HCT116 (cell line): ENCODE measurements around the gene PIKFYVE. TPM values are rescaled to one million over a fixed set of nuclear protein-coding genes. Genes with fewer than 3 reads are reported as not detected.

Experiments used
- ATAC-seq: fragments of 200-7000 bp; cut with Tn5 transposase; 2 replicates; pipeline ENCODE4 v1.9.1; 2020; ENCODE audit warnings: mild to moderate bottlenecking, moderate library complexity
- BruUV-seq: library from RNA; stranded (reverse); fragments of 400-500 nt; replicated peaks from 2 replicates; lab custom pipeline; 2021; lab: Mats Ljungman, UMichigan
- CTCF ChIA-PET: fragments of 300-600 bp; sonication (Branson Sonifier 250); formaldehyde crosslinking; loops from one replicate; lab custom pipeline; 2021; ENCODE audit warnings: antibody characterized with exemption; lab: Charles Lee
- POLR2A ChIA-PET: fragments of 300-600, 350-600 bp; sonication (Branson Sonifier 250); formaldehyde crosslinking; loops from one replicate; lab custom pipeline; 2021; ENCODE audit warnings: antibody characterized with exemption; lab: Charles Lee
- RAD21 ChIA-PET, 2 experiments: fragments of 300-600 bp; sonication (Branson Sonifier 250); formaldehyde crosslinking; loops; one replicate each; lab custom pipeline; 2023; ENCODE audit warnings: low total read pairs in 2 of 2; ENCODE audit not compliant: uncharacterized antibody in 2 of 2, unreplicated experiment in 2 of 2, low non-redundant PET in 1 of 2; lab: Charles Lee
- DNase-seq: peaks from one replicate; pipeline ENCODE4 v3.0.0-alpha.2; 2010; ENCODE audit warnings: low read depth, low spot score
- H2AFZ ChIP-seq: fragments of 200-600 bp; shearing (Covaris generic), sonication (generic); 2 replicates; pipeline ENCODE4 v1.6.1; 2017; ENCODE audit warnings: low read depth, mixed run types, mixed read lengths, antibody characterized with exemption, low read length; ENCODE audit not compliant: poor library complexity, severe bottlenecking
- H3K27ac ChIP-seq: 2 replicates; pipeline ENCODE4 v1.5.1; 2012; ENCODE audit warnings: low read depth, low read length
- H3K27me3 ChIP-seq: fragments of 200-600 bp; sonication (generic); 2 replicates; pipeline ENCODE4 v1.6.1; 2016; ENCODE audit warnings: mixed run types, low read length, mixed read lengths; ENCODE audit not compliant: insufficient read depth
- H3K36me3 ChIP-seq, 2 experiments: fragments of 200-500 bp in 1 of 2; fragments of 200-600 bp in 1 of 2; sonication (Bioruptor generic) in 1 of 2; sonication (generic) in 1 of 2; 2 replicates each; pipeline versions ENCODE4 v1.5.1 to v1.6.1; 2014 to 2016; ENCODE audit warnings: low read length in 2 of 2, inconsistent platforms in 1 of 2, mixed read lengths in 1 of 2, mixed run types in 1 of 2; ENCODE audit not compliant: insufficient read depth in 2 of 2, control insufficient read depth in 1 of 2
- H3K4me1 ChIP-seq, 2 experiments: fragments of 200-600 bp in 1 of 2; sonication (generic) in 1 of 2; 2 replicates each; pipeline versions ENCODE4 v1.5.1 to v1.6.1; 2012 to 2017; ENCODE audit warnings: low read length in 2 of 2, inconsistent platforms in 1 of 2, mild to moderate bottlenecking in 1 of 2, mixed read lengths in 1 of 2, mixed run types in 1 of 2, moderate library complexity in 1 of 2; ENCODE audit not compliant: insufficient read depth in 2 of 2, control insufficient read depth in 1 of 2
- H3K4me2 ChIP-seq: fragments of 200-600 bp; sonication (generic); 2 replicates; pipeline ENCODE4 v1.6.1; 2017; ENCODE audit warnings: mixed run types, low read length, mixed read lengths
- H3K4me3 ChIP-seq, 2 experiments: fragments of 200-600 bp in 1 of 2; sonication (generic) in 1 of 2; replicated peaks in 1 of 2; 2 replicates each; pipeline ENCODE4 v1.5.1; 2011 to 2016; ENCODE audit warnings: low read length in 2 of 2, control low read depth in 1 of 2, low read depth in 1 of 2, mild to moderate bottlenecking in 1 of 2, mixed read lengths in 1 of 2, mixed run types in 1 of 2
- H3K79me2 ChIP-seq: fragments of 200-600 bp; sonication (generic); 2 replicates; pipeline ENCODE4 v1.6.1; 2017; ENCODE audit warnings: mild to moderate bottlenecking, mixed run types, low read length, moderate library complexity, mixed read lengths; ENCODE audit not compliant: insufficient read depth
- H3K9ac ChIP-seq: fragments of 200-600 bp; sonication (generic); 2 replicates; pipeline ENCODE4 v1.6.1; 2016; ENCODE audit warnings: low read length, mixed read lengths
- H3K9me2 ChIP-seq: fragments of 200-600 bp; sonication (generic), shearing (Covaris generic); 2 replicates; pipeline ENCODE4 v1.6.1; 2017; ENCODE audit warnings: mixed run types, mild to moderate bottlenecking, moderate library complexity; ENCODE audit not compliant: insufficient read depth
- H3K9me3 ChIP-seq, 2 experiments: fragments of 200-500 bp in 1 of 2; fragments of 200-600 bp in 1 of 2; sonication (Bioruptor generic) in 1 of 2; sonication (generic) in 1 of 2; 2 replicates each; pipeline ENCODE4 v1.6.1; 2014 to 2017; ENCODE audit warnings: low read length in 2 of 2, mixed read lengths in 2 of 2, inconsistent platforms in 1 of 2, low read depth in 1 of 2, mild to moderate bottlenecking in 1 of 2, mixed run types in 1 of 2, moderate library complexity in 1 of 2; ENCODE audit not compliant: control insufficient read depth in 1 of 2, insufficient read depth in 1 of 2
- H4K20me1 ChIP-seq: fragments of 200-600 bp; sonication (generic), shearing (Covaris generic); 2 replicates; pipeline ENCODE4 v1.6.1; 2017; ENCODE audit warnings: mixed run types, mild to moderate bottlenecking, moderate library complexity; ENCODE audit not compliant: insufficient read depth
- ATF3 ChIP-seq: IDR thresholded peaks from 2 replicates; pipeline ENCODE4 v1.6.1; 2012
- CBX3 ChIP-seq: IDR thresholded peaks from 2 replicates; pipeline ENCODE4 v1.6.1; 2012; ENCODE audit warnings: low read depth
- CEBPB ChIP-seq: IDR thresholded peaks from 2 replicates; pipeline ENCODE4 v1.6.1; 2012; ENCODE audit warnings: low read depth
- ELF1 ChIP-seq: IDR thresholded peaks from 2 replicates; pipeline ENCODE4 v1.6.1; 2012; ENCODE audit warnings: low read depth, borderline replicate concordance
- EZH2 ChIP-seq: fragments of 200-600 bp; sonication (generic); IDR thresholded peaks from 2 replicates; pipeline ENCODE4 v1.6.1; 2017; ENCODE audit warnings: antibody characterized with exemption, mixed run types
- FOSL1 ChIP-seq: IDR thresholded peaks from 2 replicates; pipeline ENCODE4 v1.6.1; 2012; ENCODE audit warnings: low read depth
- MAX ChIP-seq: IDR thresholded peaks from 2 replicates; pipeline ENCODE4 v1.6.1; 2012
- POLR2AphosphoS5 ChIP-seq: IDR thresholded peaks from 2 replicates; pipeline ENCODE4 v1.6.1; 2011; ENCODE audit warnings: mild to moderate bottlenecking, low read depth, low read length, moderate library complexity
- RAD21 ChIP-seq: IDR thresholded peaks from 2 replicates; pipeline ENCODE4 v1.6.1; 2012; ENCODE audit warnings: low read depth, mild to moderate bottlenecking
- SP1 ChIP-seq: IDR thresholded peaks from 2 replicates; pipeline ENCODE4 v1.6.1; 2012; ENCODE audit warnings: low read depth
- SRF ChIP-seq: IDR thresholded peaks from 2 replicates; pipeline ENCODE4 v1.6.1; 2012; ENCODE audit warnings: low read depth
- TCF7L2 ChIP-seq: IDR thresholded peaks from 2 replicates; pipeline ENCODE4 v1.7.0; 2011; ENCODE audit warnings: borderline replicate concordance, inconsistent platforms; ENCODE audit not compliant: insufficient read depth, insufficient read length; ENCODE audit errors: extremely low read depth
- ZNF274 ChIP-seq: fragments of 200-500 bp; sonication (Bioruptor generic); IDR thresholded peaks from 2 replicates; pipeline ENCODE4 v1.6.1; 2014; ENCODE audit warnings: mild to moderate bottlenecking, low read depth, low read length, inconsistent platforms
- intact Hi-C: fragments of 100-400 bp; cut with micrococcal nuclease; formaldehyde crosslinking; loops from 2 replicates; pipeline ENCODE4 v1.10.0; 2022
- total RNA-seq: library from RNA; stranded (reverse); gene quantifications from one replicate; pipeline ENCODE4 v1.2.1, GENCODE V29; 2021; ENCODE audit not compliant: unreplicated experiment
- TF ChIP-seq, protein P1 (sequence below), 3 experiments: fragments of 200-600 bp in 1 of 3; sonication (generic) in 1 of 3; IDR thresholded peaks in 2 of 3; conservative IDR thresholded peaks in 1 of 3; 2 replicates each; pipeline ENCODE4 v1.5.1; 2012 to 2017; ENCODE audit warnings: low read depth in 2 of 3, low read length in 2 of 3, antibody characterized with exemption in 1 of 3, borderline replicate concordance in 1 of 3, control low read depth in 1 of 3, mild to moderate bottlenecking in 1 of 3, mixed read lengths in 1 of 3, mixed run types in 1 of 3, moderate library complexity in 1 of 3; ENCODE audit not compliant: insufficient read depth in 1 of 3

Gene PIKFYVE
- total RNA-seq, 1 experiment from 2014 or later = 21.8 TPM

GRCh38 chr2:208265371-208265800, 669 bp upstream of the PIKFYVE start:
- Histone ChIP-seq H2AFZ (peak overlapping the region; percentile 86), H3K27ac (peak overlapping the region; percentile 58), H3K4me1 (peaks cover 10 to 29% of the 10 kb centered on the region in 2 experiments), H4K20me1 (no peaks in the 10 kb centered on the region), H3K79me2 (peaks cover 37% of the 10 kb centered on the region), H3K9me3 (0 out of 4 replicates have a peak, but pooled peaks cover 0 to 3% of the 10 kb centered on the region in 2 experiments), H3K4me2 (peak overlapping the region; percentile 85), H3K36me3 (no peaks in the 10 kb centered on the region), H3K4me3 (peak overlapping the region; percentile 90 to 91), H3K9me2 (no peaks in the 10 kb centered on the region), H3K9ac (peak overlapping the region; percentile 79), H3K27me3 (no peaks in the 10 kb centered on the region)
- CTCF ChIA-PET = interaction anchor here (1.0 to 2.5 kb wide), 3 partner anchors 9 to 163 kb away, joined by 3 to 13 read pairs (median 7); no protein-coding TSS in a partner anchor
- POLR2A ChIA-PET = interaction anchor here (0.6 to 3.0 kb wide), 4 partner anchors 10 to 1366 kb away, joined by 3 to 16 read pairs (median 5); partner anchors contain the start of gene IDH1
- TSS peak; percentile 87 for BruUV-seq
- DNase-seq (no peak), ATAC-seq (peak; percentile 46)
- intact Hi-C loops = loop anchor here (2.0 to 5.0 kb wide), 2 partner anchors 468 to 641 kb away; partner anchors contain the start of gene METTL21A
- TF ChIP-seq SRF (no peak), TCF7L2 (no peak), ATF3 (no peak), ZNF274 (no peak), FOSL1 (no peak), CBX3 (no peak), RAD21 (no peak), ELF1 (no peak), MAX (no peak), CEBPB (no peak), SP1 (no peak), EZH2 (no peak), POLR2AphosphoS5 (no peak)
- TF ChIP-seq, protein P1, sequence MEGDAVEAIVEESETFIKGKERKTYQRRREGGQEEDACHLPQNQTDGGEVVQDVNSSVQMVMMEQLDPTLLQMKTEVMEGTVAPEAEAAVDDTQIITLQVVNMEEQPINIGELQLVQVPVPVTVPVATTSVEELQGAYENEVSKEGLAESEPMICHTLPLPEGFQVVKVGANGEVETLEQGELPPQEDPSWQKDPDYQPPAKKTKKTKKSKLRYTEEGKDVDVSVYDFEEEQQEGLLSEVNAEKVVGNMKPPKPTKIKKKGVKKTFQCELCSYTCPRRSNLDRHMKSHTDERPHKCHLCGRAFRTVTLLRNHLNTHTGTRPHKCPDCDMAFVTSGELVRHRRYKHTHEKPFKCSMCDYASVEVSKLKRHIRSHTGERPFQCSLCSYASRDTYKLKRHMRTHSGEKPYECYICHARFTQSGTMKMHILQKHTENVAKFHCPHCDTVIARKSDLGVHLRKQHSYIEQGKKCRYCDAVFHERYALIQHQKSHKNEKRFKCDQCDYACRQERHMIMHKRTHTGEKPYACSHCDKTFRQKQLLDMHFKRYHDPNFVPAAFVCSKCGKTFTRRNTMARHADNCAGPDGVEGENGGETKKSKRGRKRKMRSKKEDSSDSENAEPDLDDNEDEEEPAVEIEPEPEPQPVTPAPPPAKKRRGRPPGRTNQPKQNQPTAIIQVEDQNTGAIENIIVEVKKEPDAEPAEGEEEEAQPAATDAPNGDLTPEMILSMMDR (IDR thresholded peaks at IDR 0.05 in 2 of 3, conservative IDR thresholded peaks at IDR 0.05 in 1 of 3; ENCODE audit: borderline replicate concordance in 1 of 3, insufficient read depth in 1 of 3, low read depth in 2 of 3, low read length in 2 of 3) = no peak
- RAD21 ChIA-PET = no interaction called here
